Activated naive CD4-positive, alpha-beta T cell treated with anti-CD3 and anti-CD28 coated beads, Interleukin-2, amount 50 U/mL, for 24 hours (primary cell): ENCODE results near the gene RAB3IL1.
"Not testable (repeated sequence)": the region's sequence is repeated elsewhere in the genome, so short reads cannot be mapped to it uniquely, and the experiment has no call there.

Experiments
- H3K27ac Mint-ChIP-seq: one replicate; pipeline ENCODE4 v1.8.0; 2021; ENCODE audit warnings: mild to moderate bottlenecking, mixed read lengths
- H3K27me3 Mint-ChIP-seq: one replicate; pipeline ENCODE4 v1.8.0; 2021; ENCODE audit warnings: mixed read lengths
- H3K36me3 Mint-ChIP-seq: one replicate; pipeline ENCODE4 v1.8.0; 2021; ENCODE audit warnings: mixed read lengths
- H3K4me1 Mint-ChIP-seq: one replicate; pipeline ENCODE4 v1.8.0; 2021; ENCODE audit warnings: mixed read lengths
- H3K4me3 Mint-ChIP-seq: one replicate; pipeline ENCODE4 v1.8.0; 2021; ENCODE audit warnings: mild to moderate bottlenecking, mixed read lengths
- H3K9me3 Mint-ChIP-seq: one replicate; pipeline ENCODE4 v1.8.0; 2021; ENCODE audit warnings: mixed read lengths

RAB3IL1 gene, protein sequence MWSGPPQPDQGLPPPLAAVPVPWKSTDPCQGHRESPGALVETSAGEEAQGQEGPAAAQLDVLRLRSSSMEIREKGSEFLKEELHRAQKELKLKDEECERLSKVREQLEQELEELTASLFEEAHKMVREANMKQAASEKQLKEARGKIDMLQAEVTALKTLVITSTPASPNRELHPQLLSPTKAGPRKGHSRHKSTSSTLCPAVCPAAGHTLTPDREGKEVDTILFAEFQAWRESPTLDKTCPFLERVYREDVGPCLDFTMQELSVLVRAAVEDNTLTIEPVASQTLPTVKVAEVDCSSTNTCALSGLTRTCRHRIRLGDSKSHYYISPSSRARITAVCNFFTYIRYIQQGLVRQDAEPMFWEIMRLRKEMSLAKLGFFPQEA

DNA sequence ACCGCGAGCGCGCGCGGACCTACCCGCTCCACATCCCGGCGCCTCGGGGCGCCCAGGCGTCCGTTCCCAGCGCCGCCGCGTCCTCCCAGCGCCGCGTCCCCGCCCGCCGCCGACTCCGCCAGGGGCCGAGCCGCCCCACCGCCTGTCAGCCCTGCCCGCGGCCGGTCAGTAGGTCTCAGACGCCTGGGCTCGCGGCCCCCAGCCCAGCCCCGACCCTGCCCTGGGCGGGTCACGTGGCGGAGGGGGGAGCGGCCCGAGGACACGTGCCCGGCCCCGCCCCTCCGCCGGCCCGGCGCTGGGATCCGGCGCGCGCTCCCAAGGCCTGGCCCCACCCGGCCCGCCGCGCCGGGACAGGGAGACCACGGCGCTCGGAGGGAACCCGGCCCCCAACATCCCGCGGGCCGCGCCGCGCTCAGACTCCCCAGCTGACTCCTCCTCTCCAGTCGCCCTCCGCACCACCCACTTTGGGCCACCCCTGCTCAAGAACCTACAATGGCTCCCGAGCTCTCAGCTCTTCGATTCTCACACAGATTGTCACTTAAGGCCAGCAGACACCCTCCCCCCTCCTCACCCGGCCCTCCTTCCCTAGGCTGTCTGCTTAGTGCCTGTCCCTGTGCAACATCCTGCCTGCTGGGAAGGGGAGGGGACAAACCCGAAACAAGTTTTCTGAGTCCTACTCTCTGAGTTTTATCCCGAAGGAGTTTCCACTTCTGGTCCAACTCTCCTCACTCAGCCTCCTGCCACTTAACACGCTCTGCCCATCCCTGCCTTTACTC lies at the start of gene RAB3IL1:
Gene RAB3IL1, minus strand, starts transcription at position 233 of the 776 bp plus-strand sequence. Its CDS starts 199 bp downstream, at position 34.
- peak within 1 kb of the TSS; percentile 89 for H3K27ac Mint-ChIP-seq
- no peaks in the 10 kb centered on the region for H3K36me3 Mint-ChIP-seq
- H3K9me3 Mint-ChIP-seq: no peaks in the 10 kb centered on the region
- peak within 1 kb of the TSS; percentile 82 for H3K4me3 Mint-ChIP-seq
- peaks cover 10% of the 10 kb centered on the region for H3K4me1 Mint-ChIP-seq
- peaks cover 38% of the 10 kb centered on the region for H3K27me3 Mint-ChIP-seq

DNA sequence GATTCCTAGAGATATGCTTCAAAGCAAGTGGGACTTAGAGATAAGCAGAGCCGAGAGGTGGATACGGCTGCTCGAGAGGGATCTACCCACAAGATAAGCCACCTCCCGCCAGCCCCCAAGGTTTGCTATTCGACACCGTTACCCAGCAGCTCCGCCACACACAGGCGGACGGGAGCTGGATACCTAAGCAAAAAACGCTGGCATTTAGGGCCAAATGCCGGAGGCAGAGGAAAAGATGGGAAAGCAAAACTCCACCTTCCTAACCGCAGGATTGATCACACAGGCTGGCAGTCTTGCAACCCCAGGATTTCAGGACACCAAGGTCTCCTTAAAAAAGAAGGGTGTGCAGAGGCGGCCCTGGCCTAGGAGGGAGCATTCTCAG lies 49.4 kb upstream of the RAB3IL1 start:
- peak overlapping the region; percentile 90 for H3K4me3 Mint-ChIP-seq

DNA sequence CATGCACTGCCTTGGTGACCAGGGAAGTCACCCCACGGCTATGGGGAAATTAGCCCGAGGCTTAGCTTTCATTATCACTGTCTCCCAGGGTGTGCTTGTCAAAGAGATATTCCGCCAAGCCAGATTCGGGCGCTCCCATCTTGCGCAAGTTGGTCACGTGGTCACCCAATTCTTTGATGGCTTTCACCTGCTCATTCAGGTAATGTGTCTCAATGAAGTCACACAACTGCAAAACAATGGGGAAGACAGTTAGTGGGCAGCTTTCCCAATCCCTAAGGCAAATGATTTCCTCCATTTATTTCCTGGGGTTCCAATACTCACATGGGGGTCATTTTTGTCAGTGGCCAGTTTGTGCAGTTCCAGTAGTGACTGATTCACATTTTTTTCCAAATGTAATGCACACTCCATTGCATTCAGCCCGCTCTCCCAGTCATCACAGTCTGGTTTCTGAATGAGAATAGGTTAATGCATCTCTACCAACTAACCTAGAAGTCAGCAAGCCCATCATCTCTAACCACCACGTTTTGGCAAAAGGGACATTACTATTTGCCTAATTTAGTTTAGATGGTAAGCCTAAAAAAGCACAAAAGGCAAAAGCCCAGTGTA lies 47.4 kb upstream of the RAB3IL1 start:
- Mint-ChIP-seq H3K36me3 (peaks cover 18% of the 10 kb centered on the region), H3K4me1 (peaks cover 53% of the 10 kb centered on the region), H3K27ac (peak overlapping the region; percentile 91), H3K4me3 (peak overlapping the region; percentile 90)
- not testable (repeated sequence) for H3K27me3 Mint-ChIP-seq, H3K9me3 Mint-ChIP-seq

More for the DNA sequence above, 49.4 kb upstream of the RAB3IL1 start:
- peak overlapping the region; percentile 70 for H3K27ac Mint-ChIP-seq
- peaks cover 18% of the 10 kb centered on the region for H3K36me3 Mint-ChIP-seq
- H3K4me1 Mint-ChIP-seq: peaks cover 71% of the 10 kb centered on the region
- H3K9me3 Mint-ChIP-seq: no peaks in the 10 kb centered on the region
- H3K27me3 Mint-ChIP-seq: no peaks in the 10 kb centered on the region

DNA sequence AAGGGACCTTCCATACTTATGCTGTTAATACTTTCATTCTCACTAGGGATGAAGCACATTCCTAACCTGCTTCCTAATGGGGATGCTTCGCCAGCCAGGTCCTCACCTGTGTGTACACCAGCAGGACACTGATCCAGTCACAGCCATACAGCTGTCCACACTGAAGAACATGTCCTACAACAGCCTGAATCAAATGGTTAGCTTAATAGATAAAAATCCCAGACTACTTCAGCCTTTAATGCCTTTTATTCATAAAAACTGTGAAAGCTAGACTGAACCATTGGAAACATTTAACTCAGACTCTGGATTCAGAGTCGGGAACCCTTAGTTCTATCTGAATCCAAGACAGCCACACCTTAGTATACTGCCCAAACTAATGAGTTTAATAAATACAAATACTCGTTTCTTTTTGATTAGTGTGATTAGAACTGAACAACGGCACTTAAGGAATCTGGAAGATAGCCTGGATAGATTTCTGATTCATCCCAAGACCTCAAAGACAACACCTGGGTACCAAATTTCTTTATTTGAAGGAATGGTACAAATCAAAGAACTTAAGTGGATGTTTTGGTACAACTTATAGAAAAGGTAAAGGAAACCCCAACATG lies 46.8 kb upstream of the RAB3IL1 start:
- Mint-ChIP-seq H3K4me1 (peaks cover 48% of the 10 kb centered on the region), H3K4me3 (peak overlapping the region; percentile 90)

DNA sequence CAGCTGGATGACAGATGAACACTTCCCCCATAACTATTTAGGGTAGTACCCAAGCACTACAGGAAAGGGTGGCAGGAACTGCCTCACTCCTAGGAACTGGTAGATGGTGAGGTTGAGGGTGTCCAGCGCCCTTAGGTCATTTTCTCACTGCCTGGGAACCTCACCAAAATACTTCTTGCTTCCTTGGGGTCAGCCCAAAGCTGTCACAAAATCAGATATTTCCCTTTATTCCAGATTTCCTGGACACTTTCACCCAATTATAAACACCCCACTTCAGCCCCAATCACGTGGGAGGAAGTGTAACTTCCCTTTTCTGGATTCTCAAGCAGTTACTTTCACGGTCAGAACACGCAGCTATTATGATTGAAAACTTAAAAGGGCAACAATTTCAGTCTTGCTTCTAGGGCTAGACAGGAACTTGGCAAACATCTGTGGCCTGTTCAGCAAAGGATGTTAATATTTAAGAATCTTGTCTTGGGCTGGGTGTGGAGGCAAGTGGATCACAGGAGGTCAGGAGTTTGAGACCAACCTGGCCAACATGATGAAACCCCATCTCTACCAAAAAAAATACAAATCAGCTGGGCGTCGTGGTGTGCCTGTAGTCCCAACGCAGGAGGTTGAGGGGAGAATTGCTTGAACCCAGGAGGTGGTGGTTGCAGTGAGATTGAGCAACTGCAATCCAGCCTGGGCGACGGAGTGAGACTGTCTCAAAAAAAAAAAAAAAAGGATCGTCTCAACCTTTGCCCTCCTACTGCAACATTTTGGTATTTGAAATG lies 46.1 kb upstream of the RAB3IL1 start:
- H3K27ac Mint-ChIP-seq: peak overlapping the region; percentile 79
- H3K36me3 Mint-ChIP-seq: peaks cover 18% of the 10 kb centered on the region
- peaks cover 45% of the 10 kb centered on the region for H3K4me1 Mint-ChIP-seq

More for the DNA sequence above, 46.8 kb upstream of the RAB3IL1 start:
- H3K27me3 Mint-ChIP-seq: no peaks in the 10 kb centered on the region
- peaks cover 18% of the 10 kb centered on the region for H3K36me3 Mint-ChIP-seq
- H3K27ac Mint-ChIP-seq: peak overlapping the region; percentile 79
- no peaks in the 10 kb centered on the region for H3K9me3 Mint-ChIP-seq

DNA sequence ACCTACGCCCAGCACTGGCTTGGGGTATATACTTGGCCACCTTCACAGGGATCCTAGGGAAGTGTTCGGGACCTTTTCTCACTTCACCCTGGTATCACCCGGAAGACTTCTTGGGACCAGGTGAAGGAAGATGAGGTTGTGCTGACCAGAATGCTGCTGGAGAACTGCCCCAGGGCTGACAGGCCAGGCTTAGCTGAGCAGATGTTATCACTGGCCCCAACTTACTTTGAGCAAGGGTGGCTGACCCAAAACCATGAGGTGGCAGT lies 45.6 kb upstream of the RAB3IL1 start:
- H3K27me3 Mint-ChIP-seq: no peaks in the 10 kb centered on the region
- H3K9me3 Mint-ChIP-seq: no peaks in the 10 kb centered on the region
- H3K27ac Mint-ChIP-seq: no peak overlapping the region
- H3K4me1 Mint-ChIP-seq: peaks cover 42% of the 10 kb centered on the region
- peaks cover 18% of the 10 kb centered on the region for H3K36me3 Mint-ChIP-seq
- H3K4me3 Mint-ChIP-seq: no peak overlapping the region

More for the DNA sequence above, 46.1 kb upstream of the RAB3IL1 start:
- peak overlapping the region; percentile 90 for H3K4me3 Mint-ChIP-seq
- no peaks in the 10 kb centered on the region for H3K27me3 Mint-ChIP-seq
- no peaks in the 10 kb centered on the region for H3K9me3 Mint-ChIP-seq

DNA sequence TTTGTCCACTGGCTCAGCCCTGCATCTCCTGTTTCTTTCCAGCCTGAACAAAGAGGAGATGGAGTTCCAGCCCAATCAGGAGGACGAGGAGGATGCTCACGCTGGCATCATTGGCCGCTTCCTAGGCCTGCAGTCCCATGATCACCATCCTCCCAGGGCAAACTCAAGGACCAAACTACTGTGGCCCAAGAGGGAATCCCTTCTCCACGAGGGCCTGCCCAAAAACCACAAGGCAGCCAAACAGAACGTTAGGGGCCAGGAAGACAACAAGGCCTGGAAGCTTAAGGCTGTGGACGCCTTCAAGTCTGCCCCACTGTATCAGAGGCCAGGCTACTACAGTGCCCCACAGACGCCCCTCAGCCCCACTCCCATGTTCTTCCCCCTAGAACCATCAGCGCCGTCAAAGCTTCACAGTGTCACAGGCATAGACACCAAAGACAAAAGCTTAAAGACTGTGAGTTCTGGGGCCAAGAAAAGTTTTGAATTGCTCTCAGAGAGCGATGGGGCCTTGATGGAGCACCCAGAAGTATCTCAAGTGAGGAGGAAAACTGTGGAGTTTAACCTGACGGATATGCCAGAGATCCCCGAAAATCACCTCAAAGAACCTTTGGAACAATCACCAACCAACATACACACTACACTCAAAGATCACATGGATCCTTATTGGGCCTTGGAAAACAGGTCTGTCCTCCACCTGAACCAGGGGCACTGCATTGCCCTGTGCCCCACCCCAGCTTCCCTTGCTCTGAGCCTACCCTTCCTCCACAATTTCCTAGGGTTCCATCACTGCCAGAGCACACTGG lies 45.0 kb upstream of the RAB3IL1 start:
- Mint-ChIP-seq H3K36me3 (peaks cover 18% of the 10 kb centered on the region), H3K27ac (no peak overlapping the region), H3K27me3 (no peaks in the 10 kb centered on the region), H3K4me1 (peaks cover 42% of the 10 kb centered on the region), H3K9me3 (no peaks in the 10 kb centered on the region), H3K4me3 (peak overlapping the region; percentile 26)

DNA sequence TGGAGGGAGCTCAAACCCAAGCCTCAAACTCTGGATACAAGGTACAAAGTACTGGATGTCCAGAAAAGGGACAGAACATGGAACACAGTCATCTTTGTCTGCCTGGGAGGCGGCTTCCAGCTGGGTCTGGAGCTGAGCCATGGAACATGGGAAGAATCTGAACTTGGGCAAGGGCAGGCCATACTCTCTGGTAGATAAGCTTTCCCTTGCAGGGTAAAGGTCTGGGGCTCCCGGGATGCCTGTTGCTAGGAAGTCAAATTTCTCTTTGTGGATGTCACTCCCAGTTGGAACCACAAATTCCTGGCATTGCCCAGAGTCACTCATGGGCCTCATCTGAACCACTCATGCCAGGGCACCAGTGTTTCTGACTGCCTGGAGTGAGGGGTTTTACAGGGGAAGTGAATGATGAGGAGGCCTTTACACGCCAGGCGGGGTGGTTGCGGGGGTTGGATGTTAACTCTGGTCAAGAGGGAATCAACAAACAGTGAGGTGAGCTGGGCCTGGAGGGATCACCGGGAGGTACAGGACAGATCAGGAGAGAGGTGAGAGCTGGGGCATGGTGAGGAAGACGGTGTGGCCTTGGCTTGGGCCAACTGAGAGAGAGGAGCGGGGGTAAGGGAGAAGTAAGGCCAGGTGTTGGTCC lies 44.3 kb upstream of the RAB3IL1 start:
- H3K27me3 Mint-ChIP-seq: no peaks in the 10 kb centered on the region
- no peak overlapping the region for H3K4me3 Mint-ChIP-seq
- H3K36me3 Mint-ChIP-seq: peaks cover 18% of the 10 kb centered on the region
- no peak overlapping the region for H3K27ac Mint-ChIP-seq
- no peaks in the 10 kb centered on the region for H3K9me3 Mint-ChIP-seq
- H3K4me1 Mint-ChIP-seq: peaks cover 42% of the 10 kb centered on the region

DNA sequence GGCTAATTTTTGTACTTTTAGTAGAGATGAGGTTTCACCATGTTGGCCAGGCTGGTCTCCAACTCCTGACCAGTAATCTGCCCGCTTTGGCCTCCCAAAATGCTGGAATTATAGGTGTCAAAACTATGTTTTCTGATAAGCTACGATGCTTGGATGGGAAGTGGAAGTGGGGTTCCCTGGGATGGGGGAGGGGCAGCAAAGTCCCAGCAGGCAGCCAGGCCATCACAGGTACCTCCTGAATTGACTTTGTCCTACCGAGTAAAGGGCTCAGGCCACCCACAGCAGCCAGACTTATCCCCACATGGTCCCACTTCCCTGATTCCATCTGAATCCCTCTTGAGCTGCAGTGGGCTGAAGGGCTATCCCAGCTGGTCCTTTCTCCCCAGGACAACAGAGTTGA lies 43.2 kb upstream of the RAB3IL1 start:
- H3K27ac Mint-ChIP-seq: no peak overlapping the region
- peaks cover 37% of the 10 kb centered on the region for H3K4me1 Mint-ChIP-seq
- no peaks in the 10 kb centered on the region for H3K27me3 Mint-ChIP-seq
- H3K4me3 Mint-ChIP-seq: no peak overlapping the region
- peaks cover 18% of the 10 kb centered on the region for H3K36me3 Mint-ChIP-seq
- H3K9me3 Mint-ChIP-seq: no peaks in the 10 kb centered on the region

DNA sequence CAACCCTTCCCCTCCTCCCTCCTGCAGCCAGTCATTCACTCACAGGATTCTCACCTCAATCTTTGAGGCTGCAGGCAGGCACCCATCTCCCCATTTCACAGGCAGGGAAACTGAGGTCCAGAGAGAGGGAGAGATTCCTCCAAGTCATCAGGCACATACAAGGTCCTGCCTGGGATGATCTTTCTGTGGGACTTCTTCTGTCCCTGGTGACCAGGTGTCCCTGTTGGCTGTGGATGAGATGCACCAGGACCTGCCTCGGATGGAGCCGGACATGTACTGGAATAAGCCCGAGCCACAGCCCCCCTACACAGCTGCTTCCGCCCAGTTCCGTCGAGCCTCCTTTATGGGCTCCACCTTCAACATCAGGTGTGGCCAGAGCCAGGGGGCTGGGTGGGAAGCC lies 42.3 kb upstream of the RAB3IL1 start:
- Mint-ChIP-seq H3K4me1 (peaks cover 28% of the 10 kb centered on the region), H3K36me3 (peaks cover 10% of the 10 kb centered on the region), H3K27ac (no peak overlapping the region), H3K4me3 (no peak overlapping the region), H3K27me3 (no peaks in the 10 kb centered on the region), H3K9me3 (no peaks in the 10 kb centered on the region)

DNA sequence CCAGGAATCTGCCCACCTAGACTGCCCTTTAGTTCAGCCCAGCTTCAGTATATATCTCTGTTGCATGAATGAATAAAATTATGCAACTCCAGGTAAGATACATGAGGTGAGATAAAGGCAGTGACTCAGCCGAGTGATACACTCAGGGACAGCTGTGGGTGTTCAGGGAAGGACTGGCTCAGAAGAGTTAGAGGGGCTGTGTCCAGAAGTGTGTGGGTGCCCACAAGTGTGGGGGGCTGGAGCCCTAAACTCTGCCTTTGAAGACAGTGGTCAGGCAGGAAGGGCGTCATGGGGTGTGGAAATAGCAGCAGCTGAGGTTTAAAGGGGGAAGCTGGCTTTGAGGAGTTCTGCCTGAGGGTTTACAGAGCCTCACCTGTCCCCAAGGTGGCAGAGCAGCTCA lies 41.7 kb upstream of the RAB3IL1 start:
- no peak overlapping the region for H3K4me3 Mint-ChIP-seq
- H3K9me3 Mint-ChIP-seq: no peaks in the 10 kb centered on the region
- H3K27me3 Mint-ChIP-seq: peaks cover 2% of the 10 kb centered on the region
- peaks cover 23% of the 10 kb centered on the region for H3K4me1 Mint-ChIP-seq
- peaks cover 7% of the 10 kb centered on the region for H3K36me3 Mint-ChIP-seq
- H3K27ac Mint-ChIP-seq: peak overlapping the region; percentile 38

DNA sequence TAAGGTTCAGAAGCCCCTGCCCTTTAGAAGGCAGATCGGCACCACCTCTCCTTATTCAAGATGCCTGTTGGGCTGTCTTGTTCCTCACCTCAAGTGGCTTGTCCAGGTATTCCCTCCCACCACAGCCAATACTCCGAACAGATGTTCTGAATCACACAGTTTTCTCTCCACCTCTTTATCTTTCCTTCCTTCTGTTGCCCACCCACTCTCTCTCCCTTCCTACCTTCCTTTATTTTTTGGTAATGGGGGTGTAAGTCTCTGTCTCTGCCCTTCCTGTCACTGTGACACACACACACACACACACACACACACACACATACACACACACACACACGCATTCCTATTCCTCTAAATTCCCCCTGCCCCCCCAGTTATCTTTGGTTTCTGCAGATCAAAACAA lies 41.2 kb upstream of the RAB3IL1 start:
- Mint-ChIP-seq H3K36me3 (peaks cover 3% of the 10 kb centered on the region), H3K9me3 (no peaks in the 10 kb centered on the region), H3K27ac (no peak overlapping the region), H3K27me3 (peaks cover 2% of the 10 kb centered on the region), H3K4me3 (no peak overlapping the region), H3K4me1 (peaks cover 17% of the 10 kb centered on the region)

DNA sequence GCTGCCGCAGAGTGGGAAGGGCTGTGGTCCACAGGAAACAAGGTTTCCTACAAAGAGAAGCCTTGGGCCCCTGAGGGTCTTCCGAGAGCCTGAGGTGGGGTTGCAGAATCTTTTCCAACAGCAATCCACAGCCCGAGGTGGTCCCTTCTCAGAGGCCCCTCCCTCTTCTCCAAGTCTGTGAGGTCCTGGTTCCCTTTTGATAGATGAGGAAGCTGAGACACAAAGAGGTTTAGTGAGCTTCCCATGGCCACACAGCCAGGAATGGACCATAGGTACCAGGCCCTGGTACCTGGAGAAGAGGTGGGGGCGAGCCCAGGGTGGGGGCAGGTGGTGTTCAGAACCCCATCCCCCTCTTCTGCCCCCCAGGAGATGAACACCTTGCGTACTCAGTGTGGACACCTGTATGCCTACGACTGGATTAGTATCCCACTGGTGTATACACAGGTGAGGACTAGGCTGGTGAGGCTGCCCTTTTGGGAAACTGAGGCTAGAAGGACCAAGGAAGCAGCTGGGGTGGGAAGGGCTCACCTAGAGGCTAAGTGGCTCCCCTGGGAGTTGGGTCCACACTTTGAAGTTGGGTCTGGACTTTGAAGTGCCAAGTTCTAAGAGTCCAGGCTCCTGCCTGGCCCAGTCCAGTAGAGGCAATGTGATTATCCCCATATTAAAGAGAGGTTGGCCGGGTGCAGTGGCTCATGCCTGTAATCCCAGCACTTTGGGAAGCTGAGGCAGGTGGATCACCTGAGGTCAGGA lies 39.8 kb upstream of the RAB3IL1 start:
- Mint-ChIP-seq H3K4me1 (peaks cover 5% of the 10 kb centered on the region), H3K4me3 (no peak overlapping the region), H3K9me3 (no peaks in the 10 kb centered on the region), H3K27ac (no peak overlapping the region), H3K36me3 (no peaks in the 10 kb centered on the region), H3K27me3 (peaks cover 2% of the 10 kb centered on the region)
